ENCODE measurements around the gene ACSM6.

ACSM6 gene

GRCh38 chr10:95246582-95247051 lies 52.6 kb downstream of the ACSM6 start:
- DNase-seq = peak; percentile 22

DNA sequence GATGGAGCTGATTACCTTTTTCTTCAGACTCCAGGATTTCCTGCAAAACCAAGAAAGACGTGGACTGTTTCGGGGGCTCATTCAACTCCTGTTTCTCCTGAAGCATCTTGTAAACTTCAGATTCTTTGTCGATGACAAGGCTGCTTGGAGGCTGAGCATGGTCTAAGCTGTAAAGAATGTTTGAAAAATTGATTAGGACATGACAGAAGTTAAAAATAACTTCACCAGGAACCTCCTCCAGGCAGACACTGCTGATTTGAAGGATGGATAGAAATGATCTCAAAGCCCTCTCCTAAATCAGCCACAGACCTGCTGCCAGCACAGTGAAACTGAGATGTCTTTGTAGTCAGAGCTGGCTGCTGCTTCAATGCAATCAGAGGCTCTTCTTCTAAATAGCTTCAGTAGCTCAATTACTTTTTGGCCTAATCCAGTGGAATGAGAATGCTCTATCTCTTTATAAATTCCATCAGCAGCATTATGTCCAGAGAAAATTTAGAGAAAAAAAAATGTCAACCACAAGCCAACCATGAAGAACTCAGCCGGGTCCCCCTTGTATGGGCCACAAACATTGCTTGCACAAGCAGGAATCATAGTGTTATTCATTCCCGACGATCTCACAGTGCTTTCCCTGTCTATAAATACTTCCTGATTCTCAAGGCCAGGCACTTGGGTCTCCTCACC lies 53.3 kb downstream of the ACSM6 start:
- no peak for DNase-seq

DNA sequence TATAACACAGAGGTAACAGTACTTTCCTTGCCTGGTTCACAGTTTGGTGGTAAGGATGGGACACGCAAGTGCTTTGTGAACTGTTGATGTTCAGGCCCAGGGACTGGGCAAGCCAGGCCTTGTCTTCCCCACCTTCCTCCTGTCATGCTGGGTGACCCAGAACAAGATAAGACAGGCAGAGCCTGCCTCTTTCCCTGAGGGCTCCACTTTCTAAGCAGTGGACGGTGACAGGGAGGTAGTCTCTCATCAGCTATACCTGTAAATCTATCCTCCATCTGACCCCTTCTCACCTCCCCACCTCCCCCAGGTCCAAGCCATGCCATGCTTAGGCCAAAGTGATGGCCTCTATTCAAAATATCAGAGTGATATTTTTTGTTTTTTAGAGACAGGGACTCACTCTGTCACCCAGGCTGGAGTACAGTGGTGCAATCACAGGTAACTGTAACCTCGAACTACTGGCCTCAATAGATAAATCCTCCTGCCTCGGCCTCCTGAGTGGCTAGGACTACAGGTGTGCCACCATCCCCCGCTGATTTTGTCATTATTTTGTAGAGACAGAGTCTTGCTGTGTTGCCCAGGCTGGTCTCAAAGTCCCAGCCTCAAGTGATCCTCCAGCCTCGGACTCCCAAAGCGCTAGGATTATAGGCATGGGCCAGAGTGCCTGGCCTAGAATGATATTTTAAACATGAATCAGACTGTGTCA lies 54.0 kb downstream of the ACSM6 start:
- no peak for DNase-seq

GRCh38 chr10:95248989-95249388 lies 55.0 kb downstream of the ACSM6 start:
- DNase-seq = no peak

GRCh38 chr10:95249467-95249866 lies 55.4 kb downstream of the ACSM6 start:
- no peak for DNase-seq

DNA sequence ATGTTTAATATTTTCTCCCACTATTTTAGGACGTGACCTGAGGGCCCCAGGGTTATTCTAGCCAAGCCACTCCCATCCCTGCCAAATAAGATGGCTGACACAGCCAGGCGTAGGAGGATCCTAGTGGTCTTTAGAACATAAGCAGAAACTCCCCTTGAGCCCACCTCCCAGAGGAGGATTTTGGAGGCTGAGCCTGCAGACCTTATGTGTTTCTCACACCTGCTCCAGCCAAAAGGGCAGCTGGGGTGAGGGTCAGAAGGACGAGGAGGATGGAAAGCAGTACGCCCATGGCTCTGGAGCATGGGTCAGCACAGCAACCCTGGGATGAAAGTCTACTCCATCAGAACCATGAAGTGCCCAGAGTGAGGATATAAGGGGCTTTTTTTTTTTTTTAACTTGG lies 56.8 kb downstream of the ACSM6 start:
- DNase-seq = no peak

DNA sequence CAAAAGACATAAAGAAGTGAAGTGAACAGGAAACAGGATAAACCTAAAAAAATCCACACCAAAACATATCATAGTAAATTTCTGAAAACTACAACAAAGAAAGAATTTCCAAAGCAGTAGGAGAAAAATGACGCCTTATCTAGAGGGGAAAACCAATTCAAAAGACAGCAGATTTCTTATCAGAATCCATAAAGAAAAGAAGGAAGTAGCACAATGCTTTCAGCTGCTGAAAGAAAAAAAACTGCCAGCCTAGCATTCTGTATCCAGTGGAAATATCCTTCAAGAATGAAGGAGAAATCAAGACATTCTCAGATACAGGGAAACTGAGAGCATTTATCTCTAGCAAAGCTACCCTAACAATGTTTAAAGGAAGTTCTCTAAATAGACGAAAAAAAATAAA lies 59.0 kb downstream of the ACSM6 start:
- DNase-seq = no peak

DNA sequence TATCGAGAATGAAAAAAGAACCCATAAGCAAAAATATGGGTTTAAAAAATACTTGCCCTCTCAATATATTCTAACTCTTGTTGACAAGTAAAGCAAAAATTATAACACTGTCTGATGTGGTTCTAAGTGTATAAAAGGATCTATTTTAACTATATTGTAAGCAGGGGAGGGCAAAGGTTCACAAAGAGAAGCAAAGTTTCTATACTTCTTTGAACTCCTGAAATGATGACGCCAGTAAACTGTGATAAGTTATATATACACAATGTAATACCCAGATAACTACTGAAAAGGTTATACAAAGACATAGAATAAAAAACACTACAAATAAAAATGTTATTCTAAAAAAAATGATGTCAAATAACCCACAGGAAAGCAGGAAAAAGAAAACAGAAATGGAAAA lies 59.6 kb downstream of the ACSM6 start:
- no peak for DNase-seq

GRCh38 chr10:95254629-95255028 lies 60.6 kb downstream of the ACSM6 start:
- DNase-seq = no peak

GRCh38 chr10:95256268-95256667 lies 62.2 kb downstream of the ACSM6 start:
- DNase-seq = no peak

DNA sequence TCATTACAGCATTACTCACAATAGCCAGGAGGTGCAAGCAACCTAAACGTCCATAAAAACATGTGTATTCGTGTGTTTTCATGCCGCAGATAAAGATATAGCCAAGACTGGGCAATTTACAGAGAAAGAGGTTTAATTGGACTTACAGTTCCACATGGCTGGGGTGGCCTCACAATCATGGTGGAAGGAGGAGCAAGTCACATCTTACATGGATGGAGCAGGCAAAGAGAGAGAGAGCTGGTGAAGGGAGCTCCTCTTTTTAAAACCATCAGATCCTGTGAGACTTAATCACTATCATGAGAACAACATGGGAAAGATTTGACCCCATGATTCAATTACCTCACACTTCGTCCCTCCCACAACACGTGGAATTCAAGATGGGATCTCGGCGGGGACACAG lies 63.8 kb downstream of the ACSM6 start:
- DNase-seq = no peak

GRCh38 chr10:95260397-95260881 lies 66.4 kb downstream of the ACSM6 start:
- no peak for DNase-seq

DNA sequence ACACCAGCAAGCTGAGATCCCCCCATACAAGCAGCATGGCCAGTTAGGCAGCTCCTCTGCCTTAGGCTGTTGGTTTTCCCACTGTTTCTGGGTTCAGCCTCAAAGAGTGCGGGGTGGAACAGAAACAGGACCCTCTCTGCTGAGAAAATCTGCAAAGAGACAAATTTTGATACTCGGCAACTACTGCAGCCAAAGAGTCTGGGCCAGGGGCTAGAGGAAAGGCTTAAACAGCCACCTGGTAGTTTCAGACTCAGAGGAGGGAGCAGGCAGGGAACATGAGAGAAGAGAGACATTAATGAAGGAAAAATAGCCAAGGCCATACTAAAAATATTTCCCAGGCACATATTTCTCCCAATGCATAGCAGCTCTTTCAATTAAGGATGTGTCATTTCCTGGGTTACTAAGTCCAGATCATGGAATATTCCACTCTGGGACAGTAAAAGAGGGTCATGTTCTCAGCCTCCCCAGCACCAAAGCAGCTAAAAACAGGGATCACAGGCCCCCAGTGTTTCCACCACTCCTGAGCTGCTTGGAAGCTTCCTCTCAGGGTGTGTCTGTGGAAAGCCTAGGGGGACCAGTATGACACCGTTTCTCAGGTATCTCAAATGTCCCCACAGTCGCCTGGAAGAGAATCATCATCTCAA lies 67.0 kb downstream of the ACSM6 start:
- DNase-seq = no peak

DNA sequence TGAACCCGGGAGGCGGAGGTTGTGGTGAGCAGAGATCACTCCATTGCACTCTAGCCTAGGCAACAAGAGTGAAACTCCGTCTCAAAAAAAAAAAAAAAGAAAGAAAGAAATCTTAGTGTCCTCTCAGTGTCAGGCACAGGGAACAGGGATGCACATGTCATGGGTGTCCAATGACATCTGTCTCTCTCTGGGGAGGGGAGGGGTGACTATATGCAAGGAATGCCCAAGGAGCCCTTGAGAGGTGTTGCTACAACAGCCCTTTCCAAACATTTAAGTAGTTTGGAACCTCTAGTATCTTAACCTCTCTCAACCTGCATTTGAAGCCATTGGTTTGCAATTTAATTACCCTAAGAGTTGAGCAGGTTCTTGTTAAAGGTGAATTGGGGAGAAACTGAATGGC lies 67.9 kb downstream of the ACSM6 start:
- no peak for DNase-seq

- DNase-seq = no peak
Observed at GRCh38 chr10:95262763-95263518, 68.9 kb downstream of the ACSM6 start.

DNA sequence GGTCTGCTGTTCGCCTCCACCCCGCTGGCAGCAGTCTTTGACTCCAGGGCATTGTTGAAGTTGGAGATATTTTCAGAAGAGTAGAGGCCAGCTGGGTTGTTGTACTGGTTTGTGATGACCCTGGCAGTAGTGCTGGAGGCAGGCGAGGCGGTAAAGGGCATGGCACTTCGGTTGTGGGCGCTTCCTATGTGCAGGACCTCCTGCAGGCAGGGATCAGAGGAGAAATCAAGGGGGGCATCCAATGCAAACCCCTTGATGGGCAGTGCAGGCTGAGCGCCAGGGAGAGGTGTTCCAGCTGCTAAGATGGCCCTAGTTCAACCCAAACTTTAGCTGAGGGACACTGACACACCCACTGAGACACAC lies 69.8 kb downstream of the ACSM6 start:
- no peak for DNase-seq

DNA sequence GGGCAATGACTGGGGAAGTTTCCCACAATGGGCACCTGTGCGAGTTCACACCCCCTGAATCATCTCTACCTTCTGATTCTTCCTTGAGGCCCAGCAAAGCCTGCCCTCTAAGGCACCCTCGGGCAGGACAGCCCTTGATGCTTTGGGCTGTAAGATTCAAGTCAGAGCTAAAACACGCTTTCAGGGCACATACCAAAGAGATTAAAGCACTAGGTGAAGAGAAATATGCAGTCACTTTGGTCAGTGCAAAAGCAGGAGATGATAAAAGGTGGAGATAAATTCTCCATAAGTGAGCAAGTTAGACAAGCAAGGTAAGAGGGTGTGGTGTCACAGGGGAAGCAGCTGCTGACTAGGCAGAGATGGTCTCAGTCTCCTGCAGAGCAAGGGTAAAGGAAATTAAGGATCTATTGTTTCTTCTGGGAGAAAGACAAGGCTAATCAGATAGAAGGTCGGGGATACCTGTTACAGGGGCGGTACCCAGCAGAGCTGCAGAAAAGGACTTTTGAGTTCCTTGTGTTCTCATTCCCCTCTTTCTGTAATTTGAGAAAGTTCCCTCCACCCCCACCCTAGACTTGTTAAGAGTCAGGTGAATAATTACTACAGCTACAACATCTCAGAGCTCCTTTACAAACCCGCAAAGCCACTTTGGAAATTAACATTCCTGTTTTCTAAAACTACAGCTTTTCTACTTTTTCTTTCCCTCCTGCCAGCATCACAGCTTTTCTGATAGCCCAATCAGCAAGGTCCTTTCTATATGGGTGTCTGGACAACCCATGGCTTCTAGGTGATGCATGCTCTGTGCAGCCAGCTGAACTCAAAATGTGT lies 70.4 kb downstream of the ACSM6 start:
- DNase-seq = no peak

DNA sequence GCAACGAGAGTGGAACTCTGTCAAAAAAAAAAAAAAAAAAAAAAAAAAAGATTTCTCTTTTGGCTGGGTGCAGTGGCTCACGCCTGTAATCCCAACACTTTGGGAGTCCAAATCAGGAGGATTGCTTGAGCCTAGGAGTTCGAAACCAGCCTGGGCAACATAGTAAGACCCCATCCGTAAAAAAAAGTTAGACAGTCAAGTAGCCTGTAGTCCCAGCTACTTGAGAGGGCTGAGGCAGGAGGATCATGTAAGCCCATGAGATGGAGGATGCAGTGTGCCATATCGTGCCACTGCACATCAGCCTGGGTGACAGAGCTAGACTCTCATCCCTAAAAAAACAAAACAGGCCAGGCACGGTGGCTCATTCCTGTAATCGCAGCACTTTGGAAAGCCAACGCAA lies 71.5 kb downstream of the ACSM6 start:
- DNase-seq = no peak

DNA sequence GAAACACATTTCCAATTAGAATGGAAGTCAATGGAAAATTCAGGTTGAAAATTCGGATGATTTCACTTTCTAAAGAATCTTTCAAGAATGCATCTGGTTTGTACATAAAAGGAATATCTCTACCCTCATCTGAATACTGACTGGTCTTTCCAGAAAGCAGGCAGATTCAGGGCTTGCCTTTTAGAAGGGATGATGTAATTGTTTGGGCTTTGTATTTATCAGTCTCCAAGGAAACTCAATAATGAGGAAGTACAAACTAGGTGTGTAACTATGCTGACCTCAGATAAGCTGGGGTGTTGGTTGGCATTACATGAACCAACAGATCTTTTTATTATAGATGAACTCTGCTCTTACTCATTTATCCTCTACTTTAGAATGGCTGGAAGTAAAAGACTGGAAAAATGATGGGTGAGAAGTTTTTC lies 72.6 kb downstream of the ACSM6 start:
- DNase-seq = no peak

DNA sequence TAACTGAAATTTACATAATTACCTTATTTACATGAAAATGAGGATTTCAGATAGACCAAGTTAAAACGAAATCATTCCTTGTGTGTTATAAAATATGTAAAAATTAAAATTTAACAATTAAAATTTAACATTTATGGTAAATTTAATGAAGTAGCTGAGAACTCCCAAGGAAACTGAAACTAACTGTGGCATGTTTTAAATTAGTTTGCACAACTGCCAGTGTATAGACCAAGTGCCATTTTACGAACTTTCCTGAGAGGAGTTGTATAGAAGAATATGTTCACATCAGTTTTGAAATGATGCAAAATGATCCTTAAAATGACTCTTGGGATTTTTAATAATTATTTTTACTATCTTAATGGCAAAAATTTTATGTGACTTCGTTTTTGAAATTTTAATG lies 73.2 kb downstream of the ACSM6 start:
- no peak for DNase-seq

- no peak for DNase-seq
Observed at GRCh38 chr10:95268438-95268837, 74.4 kb downstream of the ACSM6 start.

Data from NK-92 treated with Interleukin-12 subunit alpha and Interleukin-12 subunit beta, amount 100 ng/mL, for 24 hours (cell line).